ENCODE measurements around the gene SETD7.
A peak's percentile ranks its signal among the peaks of the same experiment; 100 is the strongest.

SETD7 gene

GRCh38 chr4:139547979-139548378 lies 8.0 kb downstream of the SETD7 start:
- no peak for DNase-seq

- DNase-seq, result no peak
Measured at GRCh38 chr4:139540632-139541031, 15.4 kb downstream of the SETD7 start.

- no peak for DNase-seq
Measured at GRCh38 chr4:139540161-139540560, 15.9 kb downstream of the SETD7 start.

GRCh38 chr4:139537292-139537691 lies 18.7 kb downstream of the SETD7 start:
- DNase-seq, result no peak

GRCh38 chr4:139535871-139536234 lies 20.2 kb downstream of the SETD7 start:
- DNase-seq, result no peak

- no peak for DNase-seq
Measured at GRCh38 chr4:139535228-139535870, 20.7 kb downstream of the SETD7 start.

- DNase-seq, result no peak
Measured at GRCh38 chr4:139534287-139534950, 21.6 kb downstream of the SETD7 start.

GRCh38 chr4:139533511-139533910 lies 22.5 kb downstream of the SETD7 start:
- DNase-seq, result no peak

GRCh38 chr4:139532947-139533346 lies 23.1 kb downstream of the SETD7 start:
- DNase-seq, result no peak

GRCh38 chr4:139530833-139531427 lies 25.1 kb downstream of the SETD7 start:
- DNase-seq, result peak in 1 of 2 experiments; percentile 26

- DNase-seq, result no peak
Measured at GRCh38 chr4:139528377-139529005, 27.5 kb downstream of the SETD7 start.

- DNase-seq, result no peak
Measured at GRCh38 chr4:139526928-139527327, 29.1 kb downstream of the SETD7 start.

- DNase-seq, result no peak
Measured at GRCh38 chr4:139525414-139525813, 30.6 kb downstream of the SETD7 start.

GRCh38 chr4:139524062-139524631 lies 31.9 kb downstream of the SETD7 start:
- DNase-seq, result no peak

- DNase-seq, result no peak
Measured at GRCh38 chr4:139523076-139523475, 32.9 kb downstream of the SETD7 start.

- no peak for DNase-seq
Measured at GRCh38 chr4:139522457-139522856, 33.6 kb downstream of the SETD7 start.

- no peak for DNase-seq
Measured at GRCh38 chr4:139521754-139522401, 34.1 kb downstream of the SETD7 start.

GRCh38 chr4:139515531-139515958 lies 40.5 kb downstream of the SETD7 start:
- DNase-seq, result no peak

- DNase-seq, result no peak
Measured at GRCh38 chr4:139514382-139515059, 41.5 kb downstream of the SETD7 start.

- no peak for DNase-seq
Measured at GRCh38 chr4:139511320-139511719, 44.7 kb downstream of the SETD7 start.

- DNase-seq, result peak in 1 of 2 experiments; percentile 4
Measured at GRCh38 chr4:139509727-139510410, 46.1 kb downstream of the SETD7 start.
